ENCODE data around the gene ABRACL. TPM values are rescaled to one million over a fixed set of nuclear protein-coding genes. Genes with fewer than 3 reads are reported as not detected.

The ABRACL gene
- total and polyA plus RNA-seq, 2 of the 8 experiments (the other 6 are each of a cell fraction or from before 2014, with no cell fraction given) = 103 to 167 TPM

GRCh38 chr6:138989098-138989983, 39.2 kb upstream of the ABRACL start:
- no peak overlapping the region for H2AFZ ChIP-seq (ENCODE audit: low read length)
- POLR2A ChIA-PET (ENCODE audit: partially characterized antibody) = interaction anchor here (0.8 to 2.6 kb wide), 4 partner anchors 20 to 171 kb away, joined by 4 to 9 read pairs (median 6); partner anchors contain the start of gene ABRACL
- H3K23ac ChIP-seq (ENCODE audit: insufficient read length) = no peak overlapping the region
- H3K23me2 ChIP-seq (ENCODE audit: low read depth, low read length) = no peaks in the 10 kb centered on the region; the same call in 1 of the 2 replicates
- H2BK15ac ChIP-seq (ENCODE audit: low read length) = no peak overlapping the region
- peaks cover 13 to 32% of the 10 kb centered on the region in 2 experiments for H3K79me2 ChIP-seq (ENCODE audit: control insufficient read depth in 1 of 2, insufficient read depth in 2 of 2, low read length in 2 of 2)
- peaks cover 1 to 4% of the 10 kb centered on the region in 2 experiments for H4K20me1 ChIP-seq (replicated peaks in 1 of 2; ENCODE audit: control insufficient read depth in 1 of 2, insufficient read depth in 2 of 2, low read length in 2 of 2)
- no peak overlapping the region for H3K9ac ChIP-seq (replicated peaks in 1 of 4; ENCODE audit: extremely low read depth in 1 of 4, low read depth in 3 of 4, low read length in 3 of 4)
- H3K79me1 ChIP-seq (ENCODE audit: low read depth, low read length) = no peaks in the 10 kb centered on the region
- 93% methylated on average over 5 of the region's 5 CpGs; no CpG with 5 or more reads in 1 of the 2 experiments for WGBS, 2 experiments (ENCODE audit: extremely low coverage in 1 of 2, insufficient coverage in 1 of 2, insufficient read length in 1 of 2, insufficient replicate concordance in 2 of 2, low coverage in 1 of 2, low lambda C conversion rate in 2 of 2, missing lambda C conversion rate in 1 of 2)
- no peak overlapping the region for H4K8ac ChIP-seq (ENCODE audit: extremely low read depth, insufficient read depth, low read length)
- H3K14ac ChIP-seq (ENCODE audit: insufficient read length) = no peak overlapping the region
- H3K27me3 ChIP-seq (replicated peaks in 1 of 4; ENCODE audit: control insufficient read depth in 3 of 4, extremely low read depth in 1 of 4, insufficient read depth in 3 of 4, low read length in 3 of 4) = no peaks in the 10 kb centered on the region
- no peak overlapping the region for H2BK120ac ChIP-seq (replicated peaks; ENCODE audit: low read depth, low read length)
- no peak overlapping the region for H3K18ac ChIP-seq (ENCODE audit: extremely low read depth, low read length)
- DNase-seq (ENCODE audit: low read depth in 1 of 2, low spot score in 2 of 2) = no peak
- 0 out of 4 replicates have a peak overlapping the region, but pooled peaks of 1 of the 2 experiments have one; percentile 1 for H3K4me2 ChIP-seq (ENCODE audit: insufficient read depth in 1 of 2, low read depth in 2 of 2, low read length in 2 of 2)
- H2BK5ac ChIP-seq (ENCODE audit: low read depth, low read length) = no peak overlapping the region
- H3K9me3 ChIP-seq (ENCODE audit: insufficient read depth in 2 of 2, low read depth in 1 of 2, low read length in 1 of 2) = no peaks in the 10 kb centered on the region
- no peak overlapping the region for H2BK20ac ChIP-seq (ENCODE audit: low read length)
- FAIRE-seq = no peak
- no peak overlapping the region for H3K27ac ChIP-seq (ENCODE audit: low read depth, low read length)
- no peak overlapping the region for H2AK5ac ChIP-seq (ENCODE audit: low read depth, low read length)
- no peak overlapping the region for H3K4ac ChIP-seq (replicated peaks; ENCODE audit: insufficient read length, low read depth, low read length)
- no peaks in the 10 kb centered on the region for H3K36me3 ChIP-seq (ENCODE audit: control insufficient read depth in 2 of 4, insufficient read depth in 4 of 4, low read length in 3 of 4)
- CTCF ChIA-PET (ENCODE audit: partially characterized antibody) = interaction anchor here (0.6 to 2.0 kb wide), 20 partner anchors 11 to 792 kb away, joined by 3 to 6 read pairs (median 4); no protein-coding TSS in a partner anchor
- H3K4me1 ChIP-seq (replicated peaks in 1 of 4; ENCODE audit: control insufficient read depth in 3 of 4, insufficient read depth in 4 of 4, low read length in 3 of 4) = peaks cover 5 to 11% (median 7%) of the 10 kb centered on the region in 4 experiments
- TF ChIP-seq KDM1A (IDR thresholded peaks at IDR 0.05; ENCODE audit: borderline replicate concordance, low read length) (peak; percentile 62; the same call in 1 of the 2 replicates), SIRT6 (IDR thresholded peaks at IDR 0.05; ENCODE audit: low read length) (no peak), SP4 (IDR thresholded peaks at IDR 0.05; ENCODE audit: low read length) (no peak), ZNF274 (IDR thresholded peaks at IDR 0.05; ENCODE audit: borderline replicate concordance, extremely low read depth, low read length) (no peak), SUZ12 (IDR thresholded peaks at IDR 0.05; ENCODE audit: low read length) (no peak)
- no peak overlapping the region for H4K91ac ChIP-seq (replicated peaks; ENCODE audit: insufficient read length, low read length)
- H3K4me3 ChIP-seq (ENCODE audit: extremely low read depth in 1 of 4, insufficient read depth in 2 of 4, low read depth in 3 of 4, low read length in 4 of 4) = no peak overlapping the region
- H4K5ac ChIP-seq (ENCODE audit: insufficient read length, low read depth, low read length) = no peak overlapping the region
- no peak overlapping the region for H3K56ac ChIP-seq (replicated peaks; ENCODE audit: insufficient read length, low read depth, low read length)
- no peak overlapping the region for H2BK12ac ChIP-seq (ENCODE audit: low read depth, low read length)
